H1 (cell line): Measurements from ENCODE around the gene CTIF. TPM values are rescaled to one million over a fixed set of nuclear protein-coding genes. Genes with fewer than 3 reads are reported as not detected.

Experiments used
- CTCF ChIA-PET: fragments of 300-600 bp; sonication (Branson Sonifier 250); formaldehyde crosslinking; loops from one replicate; lab custom pipeline; 2021; ENCODE audit not compliant: partially characterized antibody; lab: Charles Lee
- POLR2A ChIA-PET: fragments of 300-600 bp; sonication (Branson Sonifier 250); formaldehyde crosslinking; loops from one replicate; lab custom pipeline; 2021; ENCODE audit warnings: inconsistent platforms; ENCODE audit not compliant: partially characterized antibody; lab: Charles Lee
- DNase-seq, 2 experiments: peaks; one replicate each; pipeline versions ENCODE4 v3.0.0 to v3.0.0-alpha.2; 2010 to 2022; ENCODE audit warnings: low spot score in 2 of 2, low read depth in 1 of 2, mixed read lengths in 1 of 2
- FAIRE-seq: peaks from 2 replicates; lab custom pipeline; 2011; peaks lifted over from hg19 to GRCh38; lab: Jason Lieb, UNC
- H2AFZ ChIP-seq: 2 replicates; pipeline ENCODE4 v1.8.1; 2012; ENCODE audit warnings: low read length, inconsistent platforms
- H2AK5ac ChIP-seq: 2 replicates; pipeline ENCODE4 v1.6.1; 2013; ENCODE audit warnings: low read depth, low read length
- H2BK120ac ChIP-seq: replicated peaks from 2 replicates; pipeline ENCODE3; 2013; ENCODE audit warnings: low read depth, low read length, inconsistent platforms
- H2BK12ac ChIP-seq: 2 replicates; pipeline ENCODE4 v1.6.1; 2013; ENCODE audit warnings: low read depth, low read length
- H2BK15ac ChIP-seq: 2 replicates; pipeline ENCODE4 v1.6.1; 2013; ENCODE audit warnings: low read length
- H2BK20ac ChIP-seq: 2 replicates; pipeline ENCODE4 v1.6.1; 2013; ENCODE audit warnings: low read length
- H2BK5ac ChIP-seq: 2 replicates; pipeline ENCODE4 v1.6.1; 2013; ENCODE audit warnings: low read depth, low read length
- H3K14ac ChIP-seq: 2 replicates; pipeline ENCODE4 v1.6.1; 2013; ENCODE audit warnings: inconsistent platforms; ENCODE audit not compliant: insufficient read length
- H3K18ac ChIP-seq: 2 replicates; pipeline ENCODE4 v1.6.1; 2013; ENCODE audit warnings: low read length; ENCODE audit errors: extremely low read depth
- H3K23ac ChIP-seq: 2 replicates; pipeline ENCODE4 v1.6.1; 2013; ENCODE audit warnings: inconsistent platforms; ENCODE audit not compliant: insufficient read length
- H3K23me2 ChIP-seq: 2 replicates; pipeline ENCODE4 v1.6.1; 2013; ENCODE audit warnings: low read depth, low read length
- H3K27ac ChIP-seq: 2 replicates; pipeline ENCODE4 v1.6.1; 2011; ENCODE audit warnings: low read depth, low read length, inconsistent platforms
- H3K27me3 ChIP-seq, 4 experiments: replicated peaks in 1 of 4; 1 replicate in 1 of 4; 2 replicates in 3 of 4; pipeline versions ENCODE4 v1.6.1 to v1.8.1; 2011 to 2013; ENCODE audit warnings: low read length in 3 of 4, mild to moderate bottlenecking in 3 of 4, inconsistent platforms in 2 of 4, mixed read lengths in 2 of 4, moderate library complexity in 1 of 4; ENCODE audit not compliant: control insufficient read depth in 3 of 4, insufficient read depth in 3 of 4; ENCODE audit errors: extremely low read depth in 1 of 4
- H3K36me3 ChIP-seq, 4 experiments: 2 replicates each; pipeline versions ENCODE4 v1.6.1 to v1.8.1; 2011 to 2013; ENCODE audit warnings: mild to moderate bottlenecking in 4 of 4, low read length in 3 of 4, moderate library complexity in 2 of 4, control low read depth in 1 of 4, inconsistent platforms in 1 of 4; ENCODE audit not compliant: insufficient read depth in 4 of 4, control insufficient read depth in 2 of 4
- H3K4ac ChIP-seq: replicated peaks from 2 replicates; pipeline ENCODE3; 2013; ENCODE audit warnings: low read length, low read depth, mixed read lengths, inconsistent platforms; ENCODE audit not compliant: insufficient read length
- H3K4me1 ChIP-seq, 4 experiments: replicated peaks in 1 of 4; 1 replicate in 1 of 4; 2 replicates in 3 of 4; pipeline versions ENCODE4 v1.6.1 to v1.8.1; 2011 to 2013; ENCODE audit warnings: low read length in 3 of 4, inconsistent platforms in 2 of 4, mixed read lengths in 1 of 4; ENCODE audit not compliant: insufficient read depth in 4 of 4, control insufficient read depth in 3 of 4
- H3K4me2 ChIP-seq, 2 experiments: 2 replicates each; pipeline versions ENCODE4 v1.6.1 to v1.8.1; 2011 to 2013; ENCODE audit warnings: low read depth in 2 of 2, low read length in 2 of 2, control low read depth in 1 of 2, inconsistent platforms in 1 of 2, mild to moderate bottlenecking in 1 of 2; ENCODE audit not compliant: insufficient read depth in 1 of 2
- H3K4me3 ChIP-seq, 4 experiments: fragments of 200-600, 300-600 bp in 1 of 4; sonication (generic), shearing (Covaris generic), sonication (Bioruptor Twin) in 1 of 4; 2 replicates each; pipeline versions ENCODE4 v1.5.1 to v1.8.1; 2011 to 2016; ENCODE audit warnings: low read length in 4 of 4, low read depth in 3 of 4, control low read depth in 2 of 4, inconsistent platforms in 2 of 4, mild to moderate bottlenecking in 2 of 4, mixed read lengths in 1 of 4, moderate library complexity in 1 of 4; ENCODE audit not compliant: insufficient read depth in 2 of 4; ENCODE audit errors: extremely low read depth in 1 of 4
- H3K56ac ChIP-seq: replicated peaks from 2 replicates; pipeline ENCODE3; 2013; ENCODE audit warnings: low read depth, mild to moderate bottlenecking, mixed read lengths, low read length, inconsistent platforms; ENCODE audit not compliant: insufficient read length
- H3K79me1 ChIP-seq: 2 replicates; pipeline ENCODE4 v1.6.1; 2013; ENCODE audit warnings: low read depth, low read length, control low read depth
- H3K79me2 ChIP-seq, 2 experiments: 2 replicates each; pipeline versions ENCODE4 v1.6.1 to v1.8.1; 2012 to 2013; ENCODE audit warnings: low read length in 2 of 2, mild to moderate bottlenecking in 2 of 2, inconsistent platforms in 1 of 2; ENCODE audit not compliant: insufficient read depth in 2 of 2, control insufficient read depth in 1 of 2
- H3K9ac ChIP-seq, 4 experiments: replicated peaks in 1 of 4; 1 replicate in 1 of 4; 2 replicates in 3 of 4; pipeline versions ENCODE4 v1.6.1 to v1.8.1; 2011 to 2013; ENCODE audit warnings: low read depth in 3 of 4, low read length in 3 of 4, control low read depth in 2 of 4, mild to moderate bottlenecking in 2 of 4, moderate library complexity in 2 of 4, inconsistent platforms in 1 of 4; ENCODE audit errors: extremely low read depth in 1 of 4
- H3K9me3 ChIP-seq, 2 experiments: 2 replicates each; pipeline versions ENCODE4 v1.6.1 to v1.8.1; 2012 to 2013; ENCODE audit warnings: mild to moderate bottlenecking in 2 of 2, moderate library complexity in 2 of 2, control low read depth in 1 of 2, inconsistent platforms in 1 of 2, low read depth in 1 of 2, low read length in 1 of 2, mixed read lengths in 1 of 2; ENCODE audit not compliant: insufficient read depth in 2 of 2
- H4K20me1 ChIP-seq, 2 experiments: replicated peaks in 1 of 2; 2 replicates each; pipeline versions ENCODE3 to v1.8.1; 2011 to 2013; ENCODE audit warnings: inconsistent platforms in 2 of 2, low read length in 2 of 2, mild to moderate bottlenecking in 1 of 2; ENCODE audit not compliant: insufficient read depth in 2 of 2, control insufficient read depth in 1 of 2
- H4K5ac ChIP-seq: 2 replicates; pipeline ENCODE4 v1.6.1; 2013; ENCODE audit warnings: low read length, low read depth, mixed read lengths, inconsistent platforms; ENCODE audit not compliant: insufficient read length
- H4K8ac ChIP-seq: 2 replicates; pipeline ENCODE4 v1.8.0; 2013; ENCODE audit warnings: mild to moderate bottlenecking, moderate library complexity, low read length, inconsistent platforms; ENCODE audit not compliant: insufficient read depth; ENCODE audit errors: extremely low read depth
- H4K91ac ChIP-seq: replicated peaks from 2 replicates; pipeline ENCODE3; 2013; ENCODE audit warnings: low read length, mixed read lengths, inconsistent platforms; ENCODE audit not compliant: insufficient read length
- GABPA ChIP-seq: IDR thresholded peaks from 2 replicates; pipeline ENCODE4 v1.6.1; 2011; ENCODE audit warnings: mild to moderate bottlenecking, low read length, moderate library complexity, borderline replicate concordance; ENCODE audit not compliant: insufficient read depth
- GTF2F1 ChIP-seq: IDR thresholded peaks from 2 replicates; pipeline ENCODE4 v1.6.1; 2012; ENCODE audit warnings: low read depth, low read length, improper control_type of control experiment, borderline replicate concordance
- HDAC2 ChIP-seq, 2 experiments: fragments of 300-600 bp in 1 of 2; sonication (generic) in 1 of 2; IDR thresholded peaks; 2 replicates each; pipeline ENCODE4 v1.6.1; 2011 to 2012; ENCODE audit warnings: low read depth in 2 of 2, low read length in 2 of 2, mild to moderate bottlenecking in 2 of 2, moderate library complexity in 2 of 2, borderline replicate concordance in 1 of 2, inconsistent platforms in 1 of 2
- MAFK ChIP-seq: IDR thresholded peaks from 2 replicates; pipeline ENCODE4 v1.6.1; 2012; ENCODE audit warnings: low read depth, mild to moderate bottlenecking, improper control_type of control experiment, low read length
- PHF8 ChIP-seq: fragments of 200-600 bp; sonication (generic); conservative IDR thresholded peaks from 2 replicates; pipeline ENCODE4 v1.7.1; 2012; ENCODE audit warnings: low read depth, mild to moderate bottlenecking, inconsistent platforms, low read length, moderate library complexity
- SIRT6 ChIP-seq: IDR thresholded peaks from one replicate; pipeline ENCODE4 v1.7.1; 2012; ENCODE audit warnings: low read length, inconsistent platforms
- TAF7 ChIP-seq: optimal IDR thresholded peaks from 2 replicates; pipeline ENCODE3; 2011; ENCODE audit warnings: low read depth, mild to moderate bottlenecking, inconsistent platforms, low read length, moderate library complexity, borderline replicate concordance
- TEAD4 ChIP-seq: IDR thresholded peaks from 2 replicates; pipeline ENCODE4 v1.6.1; 2012; ENCODE audit warnings: low read depth, low read length, inconsistent platforms, mixed read lengths
- WGBS, 2 experiments: shearing (Covaris generic) in 1 of 2; methylation state at CpG; one replicate each; pipeline versions ENCODE4 v1.1.6 to v1.1.7; 2013 to 2015; ENCODE audit warnings: low lambda C conversion rate in 2 of 2, mixed read lengths in 2 of 2, inconsistent platforms in 1 of 2, low coverage in 1 of 2, missing lambda C conversion rate in 1 of 2; ENCODE audit not compliant: insufficient replicate concordance in 2 of 2, insufficient coverage in 1 of 2, insufficient read length in 1 of 2; ENCODE audit errors: extremely low coverage in 1 of 2, missing lambda C conversion rate in 1 of 2; 5-methylcytosine and 5-hydroxymethylcytosine counted together
- polyA plus RNA-seq, 7 experiments: library from polyadenylated mRNA; depleted of rRNA in 3 of 7; stranded (reverse) in 5 of 7; unstranded in 2 of 7; fragments of >200 nt in 5 of 7; fragments of 200-250 nt in 2 of 7; gene quantifications; 1 replicate in 5 of 7; 2 replicates in 1 of 7; 4 replicates in 1 of 7; pipeline versions ENCODE4 v1.2.1 to v1.2.3, GENCODE V29; 2011 to 2013; ENCODE audit warnings: missing spikeins in 2 of 7, mixed read lengths in 2 of 7
- total RNA-seq: library from RNA; stranded (reverse); fragmentation: NEBNext Ultra II Directional; extraction: Animal tissue kit (Norgen Biotek cat#: 25700); gene quantifications from 2 replicates; pipeline ENCODE4 v1.2.1, GENCODE V29; 2021

CTIF gene
- total and polyA plus RNA-seq, 2 of the 8 experiments (the other 6 are each of a cell fraction or from before 2014, with no cell fraction given): 9.0 to 17.8 TPM

DNA sequence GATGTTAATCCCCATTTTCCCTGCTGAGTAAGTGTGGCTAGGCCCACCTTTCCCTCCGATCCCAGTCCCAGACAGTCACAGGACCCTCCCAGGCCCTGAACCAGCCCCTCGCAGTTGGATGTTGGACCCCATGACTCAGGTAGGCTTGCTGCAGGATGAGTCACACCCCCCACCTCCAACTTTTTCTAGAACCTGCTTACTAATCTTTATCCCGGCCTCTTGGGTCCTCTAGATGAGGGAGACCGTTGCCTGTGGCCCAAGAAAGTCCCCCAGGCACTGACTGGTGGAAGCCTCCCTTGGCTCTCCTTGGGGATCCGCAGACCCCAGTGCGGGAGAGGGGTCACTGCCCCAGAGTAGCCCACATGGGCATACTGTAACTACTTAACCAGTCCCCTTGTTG lies 313.5 kb downstream of the CTIF start:
- H3K4me1 ChIP-seq: peaks cover 0 to 20% (median 10%) of the 10 kb centered on the region in 4 experiments; a peak in 6 of 7 replicates
- no peaks in the 10 kb centered on the region for H3K79me2 ChIP-seq
- H2BK15ac ChIP-seq: no peak overlapping the region
- H3K23ac ChIP-seq: no peak overlapping the region
- H2BK5ac ChIP-seq: no peak overlapping the region
- H3K18ac ChIP-seq: no peak overlapping the region; the same call in 1 of the 2 replicates
- H3K4me2 ChIP-seq: no peak overlapping the region
- no peaks in the 10 kb centered on the region for H3K79me1 ChIP-seq
- H3K36me3 ChIP-seq: no peaks in the 10 kb centered on the region
- H3K27ac ChIP-seq: no peak overlapping the region
- no peak overlapping the region for H2BK120ac ChIP-seq
- H3K4me3 ChIP-seq: no peak overlapping the region
- no peak for DNase-seq
- CTCF ChIA-PET: no interaction called here
- no peak overlapping the region for H2BK12ac ChIP-seq
- no peak overlapping the region; the same call in 1 of the 2 replicates for H4K8ac ChIP-seq
- WGBS, 2 experiments: 95% methylated on average over 6 of the region's 6 CpGs; no CpG with 5 or more reads in 1 of the 2 experiments
- TF ChIP-seq PHF8: no peak
- TF ChIP-seq GTF2F1: no peak
- TF ChIP-seq GABPA: no peak
- TF ChIP-seq TAF7: no peak
- no peak for TF ChIP-seq SIRT6
- no peak for TF ChIP-seq MAFK
- no peak for TF ChIP-seq HDAC2 (IDR thresholded peaks at IDR 0.05; ENCODE audit: borderline replicate concordance in 1 of 2, low read depth in 2 of 2, low read length in 2 of 2)
- TF ChIP-seq TEAD4: no peak
- TF ChIP-seq, all 59 proteins: peak for 0
- FAIRE-seq: no peak
- Histone ChIP-seq H3K56ac (no peak overlapping the region), H3K23me2 (no peaks in the 10 kb centered on the region; the same call in 1 of the 2 replicates), H3K4ac (no peak overlapping the region), H3K9me3 (no peaks in the 10 kb centered on the region), H4K5ac (no peak overlapping the region), H4K91ac (no peak overlapping the region), H2BK20ac (no peak overlapping the region), H4K20me1 (no peaks in the 10 kb centered on the region), H3K14ac (no peak overlapping the region), H3K9ac (no peak overlapping the region), H3K27me3 (no peaks in the 10 kb centered on the region), H2AFZ (no peak overlapping the region), H2AK5ac (no peak overlapping the region)
- POLR2A ChIA-PET: interaction anchor here (1.5 kb wide), 1 partner anchor 22 kb away, joined by 3 read pairs; no protein-coding TSS in a partner anchor
